NCI-H1436 (cell line): ENCODE data around the gene DCP2.
"Not testable (repeated sequence)": the region's sequence is repeated elsewhere in the genome, so short reads cannot be mapped to it uniquely, and the experiment has no call there.

Experiments used
- DNase-seq: peaks from one replicate; lab custom pipeline; 2025; lab: John Stamatoyannopoulos, UW

Gene DCP2

DNA sequence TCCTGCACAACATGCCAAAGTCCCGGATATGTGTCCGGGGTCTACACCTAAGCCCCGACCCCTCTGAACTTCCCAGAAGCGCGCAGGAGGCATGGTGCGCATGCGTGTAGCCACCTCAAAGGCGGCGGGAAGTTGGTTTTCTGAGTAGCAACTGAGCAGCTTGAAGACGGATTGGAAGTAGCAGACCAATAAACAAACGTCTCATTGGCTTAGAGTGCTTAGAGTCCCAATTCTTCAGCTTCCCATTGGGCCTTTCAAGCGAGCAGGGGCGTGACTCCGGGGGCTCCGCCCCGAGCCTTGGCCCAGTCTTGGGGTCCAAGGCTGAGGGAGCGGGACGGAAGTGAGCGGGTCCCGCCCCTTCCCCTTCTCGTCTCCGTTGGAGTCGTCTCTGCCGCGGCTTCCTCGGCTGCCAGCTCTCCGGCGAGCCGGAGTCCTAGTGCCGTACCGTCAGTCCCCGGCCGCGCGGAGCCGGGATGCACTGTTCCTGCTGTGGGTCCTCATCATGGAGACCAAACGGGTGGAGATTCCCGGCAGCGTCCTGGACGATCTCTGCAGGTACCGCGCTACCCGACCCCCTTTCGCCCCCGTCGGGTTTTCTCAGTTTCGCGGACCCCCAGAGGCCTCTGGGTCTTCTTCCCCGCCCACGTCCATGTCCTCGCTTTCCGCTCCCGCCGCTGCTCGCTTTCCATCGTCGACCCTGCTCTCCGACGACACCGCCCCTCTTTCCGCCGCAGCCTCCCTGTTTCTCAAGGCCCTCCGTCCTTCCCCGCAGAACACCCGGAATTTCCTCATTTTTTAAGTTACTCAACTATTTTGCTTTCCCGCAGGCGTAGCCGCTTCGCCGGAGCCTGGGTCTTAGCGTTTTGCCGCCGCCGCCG is at the start of gene DCP2:
DCP2 (plus strand) TSS at position 367 of the 878 bp plus-strand sequence; CDS start at position 503, 136 bp downstream.
- DNase-seq, result peak; percentile 98

GRCh38 chr5:112929336-112930081 is 47.1 kb upstream of the DCP2 start:
- no peak for DNase-seq

DNA sequence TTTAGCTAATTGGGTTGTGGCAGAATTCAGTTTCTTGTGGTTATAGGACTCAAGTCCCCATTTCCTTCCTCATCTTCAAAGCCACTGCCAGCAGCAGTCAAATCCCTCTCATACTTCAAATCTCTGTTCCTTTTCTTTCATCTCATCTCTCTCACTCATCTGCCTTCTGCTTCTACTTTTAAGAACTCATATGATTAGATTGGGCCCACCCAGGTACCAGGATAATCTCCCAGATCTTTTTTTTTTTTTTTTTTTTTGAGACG is 46.6 kb upstream of the DCP2 start:
- DNase-seq, result no peak

DNA sequence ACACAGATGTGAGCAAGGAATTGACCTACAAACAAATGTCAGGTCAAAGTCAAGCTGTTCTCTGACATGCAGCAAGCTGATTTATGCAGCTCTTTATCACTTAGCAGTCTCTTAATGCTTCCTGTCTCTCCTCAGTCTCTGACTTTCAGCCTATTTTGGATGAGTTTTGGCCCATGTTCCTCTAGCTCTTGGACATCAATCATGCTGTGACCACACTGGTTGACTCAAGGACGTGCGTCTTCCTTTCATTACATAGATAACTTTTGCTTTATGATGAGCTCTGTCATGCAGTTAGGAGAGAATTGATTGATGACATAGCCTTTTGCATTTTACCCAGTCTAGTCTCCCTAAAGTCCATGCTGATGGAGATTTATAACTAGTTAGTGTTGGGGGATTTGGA is 45.1 kb upstream of the DCP2 start:
- no peak for DNase-seq

DNA sequence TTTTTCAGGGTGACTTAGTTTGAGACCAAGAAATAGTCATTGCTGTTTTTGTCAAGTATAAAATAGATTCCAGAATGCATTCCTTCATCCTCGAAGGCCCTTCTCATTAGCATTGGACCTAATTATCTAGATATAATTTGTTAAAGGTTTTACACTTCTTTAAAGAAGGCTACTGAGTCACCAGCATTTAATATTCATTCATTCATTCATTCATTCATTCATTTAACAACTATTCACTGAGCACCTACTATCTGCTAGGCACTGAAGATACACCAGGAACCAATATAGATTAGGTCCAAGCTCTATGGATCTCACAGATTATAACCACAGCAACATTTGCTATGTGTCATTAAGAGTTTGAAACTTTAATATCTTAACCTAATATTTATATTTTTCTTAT is 43.5 kb upstream of the DCP2 start:
- DNase-seq, result no peak

DNA sequence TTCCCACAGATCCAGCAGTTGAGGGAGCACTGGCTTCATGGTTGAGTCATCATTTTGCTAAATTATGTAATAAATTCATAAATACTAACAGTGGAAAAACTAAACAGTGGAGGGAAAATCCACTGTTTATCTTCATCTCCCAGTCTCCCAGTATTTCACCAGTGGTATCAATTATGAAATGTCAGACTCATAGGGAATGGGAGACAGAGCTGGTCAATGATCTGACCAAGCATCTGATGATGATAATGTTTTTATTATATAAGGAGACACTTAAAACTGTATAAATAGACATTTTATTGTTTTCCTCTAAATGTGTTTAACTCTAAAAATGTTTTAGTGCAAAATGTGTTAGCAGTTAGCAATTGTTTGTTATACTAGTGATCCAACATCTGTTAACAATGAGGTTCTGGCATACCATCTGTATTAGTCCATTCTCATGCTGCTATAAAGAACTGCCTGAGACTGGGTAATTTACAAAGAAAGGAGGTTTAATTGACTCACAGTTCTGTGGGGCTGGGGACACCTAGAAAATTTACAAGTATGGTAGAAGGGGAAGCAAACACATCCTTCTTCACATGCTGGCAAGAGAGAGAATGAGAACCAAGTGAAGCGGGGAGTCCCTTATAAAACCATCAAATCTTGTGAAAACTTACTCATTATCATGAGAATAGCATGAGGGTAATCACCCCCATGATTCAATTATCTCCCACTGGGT is 42.8 kb upstream of the DCP2 start:
- DNase-seq, result no peak

DNA sequence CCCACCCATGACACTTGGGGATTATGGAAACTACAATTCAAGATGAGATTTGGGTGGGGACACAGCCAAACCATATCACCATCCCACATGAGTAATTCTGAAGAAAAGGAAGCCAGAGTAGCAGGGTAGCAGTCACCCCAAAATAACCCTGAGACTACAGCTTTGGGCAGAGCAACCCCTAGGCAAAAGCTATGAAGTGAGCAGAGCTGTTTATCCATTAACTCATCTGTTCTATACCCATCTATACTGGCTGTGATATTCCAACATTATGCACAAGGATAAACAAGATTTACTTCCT is 42.3 kb upstream of the DCP2 start:
- no peak for DNase-seq

- DNase-seq, result no peak
Observed at GRCh38 chr5:112935675-112936074, 40.9 kb upstream of the DCP2 start.

- no peak for DNase-seq
Observed at GRCh38 chr5:112938286-112938685, 38.3 kb upstream of the DCP2 start.

- no peak for DNase-seq
Observed at GRCh38 chr5:112940670-112941069, 35.9 kb upstream of the DCP2 start.

DNA sequence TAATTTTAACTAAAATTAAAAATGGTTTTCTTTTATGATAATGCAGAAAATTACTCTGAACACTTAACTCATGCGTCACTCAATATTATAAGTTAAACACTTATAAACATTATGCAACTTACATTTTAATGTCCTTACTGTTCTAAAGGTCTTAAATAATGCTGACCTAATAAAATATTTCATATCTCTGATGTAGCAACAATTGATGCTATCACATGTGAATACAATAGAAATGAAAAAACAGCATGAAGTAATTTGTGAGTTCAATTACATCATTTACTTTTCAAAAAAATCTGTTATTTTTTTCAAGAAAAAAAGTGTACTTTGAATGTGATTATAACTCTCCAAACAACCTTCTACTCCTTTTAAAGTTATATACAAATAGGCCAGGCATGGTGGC is 28.1 kb upstream of the DCP2 start:
- no peak for DNase-seq

DNA sequence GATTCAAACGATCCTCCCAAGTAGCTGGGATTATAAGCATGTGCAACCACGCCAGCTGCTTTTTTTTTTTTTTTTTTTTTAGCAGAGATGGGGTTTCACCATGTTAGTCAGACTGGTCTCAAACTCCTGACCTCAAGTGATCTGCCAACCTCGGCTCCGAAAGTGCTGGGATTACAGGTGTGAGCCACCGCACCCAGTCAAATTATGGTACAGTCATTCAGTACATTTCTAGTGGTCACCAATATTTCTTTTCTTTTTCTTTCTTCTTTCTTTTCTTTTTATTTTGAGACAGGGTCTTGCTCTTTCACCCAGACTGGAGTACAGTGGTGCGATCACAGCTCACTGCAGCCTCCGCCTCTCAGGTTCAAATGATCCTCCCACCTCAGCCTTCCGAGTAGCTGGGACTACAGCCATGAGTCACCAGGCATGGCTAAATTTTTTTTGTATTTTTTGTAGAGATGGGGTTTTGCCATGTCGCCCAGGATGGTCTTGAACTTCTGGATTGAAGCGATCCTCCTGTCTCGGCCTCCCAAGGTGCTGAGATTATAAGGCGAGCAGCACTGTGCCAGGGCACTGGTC is 25.4 kb upstream of the DCP2 start:
- DNase-seq, result no peak

DNA sequence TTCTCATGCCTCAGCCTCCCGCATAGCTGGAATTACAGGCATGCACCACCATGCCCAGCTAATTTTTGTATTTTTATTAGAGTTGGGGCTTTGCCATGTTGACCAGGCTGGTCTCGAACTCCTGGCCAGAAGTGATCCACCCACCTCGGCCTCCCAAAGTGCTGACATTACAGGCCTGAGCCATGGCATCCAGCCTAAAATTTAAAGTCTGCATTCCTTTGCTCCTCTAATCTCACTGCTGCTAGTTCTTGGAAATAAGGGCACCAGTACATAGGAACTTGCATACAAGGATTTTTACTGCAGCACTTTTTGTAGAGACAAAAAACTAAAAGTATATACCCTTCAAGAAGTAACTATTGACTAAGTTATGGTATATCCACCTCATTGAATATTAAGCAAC is 20.0 kb upstream of the DCP2 start:
- no peak for DNase-seq

- no peak for DNase-seq
Observed at GRCh38 chr5:112957036-112957808, 19.4 kb upstream of the DCP2 start.

DNA sequence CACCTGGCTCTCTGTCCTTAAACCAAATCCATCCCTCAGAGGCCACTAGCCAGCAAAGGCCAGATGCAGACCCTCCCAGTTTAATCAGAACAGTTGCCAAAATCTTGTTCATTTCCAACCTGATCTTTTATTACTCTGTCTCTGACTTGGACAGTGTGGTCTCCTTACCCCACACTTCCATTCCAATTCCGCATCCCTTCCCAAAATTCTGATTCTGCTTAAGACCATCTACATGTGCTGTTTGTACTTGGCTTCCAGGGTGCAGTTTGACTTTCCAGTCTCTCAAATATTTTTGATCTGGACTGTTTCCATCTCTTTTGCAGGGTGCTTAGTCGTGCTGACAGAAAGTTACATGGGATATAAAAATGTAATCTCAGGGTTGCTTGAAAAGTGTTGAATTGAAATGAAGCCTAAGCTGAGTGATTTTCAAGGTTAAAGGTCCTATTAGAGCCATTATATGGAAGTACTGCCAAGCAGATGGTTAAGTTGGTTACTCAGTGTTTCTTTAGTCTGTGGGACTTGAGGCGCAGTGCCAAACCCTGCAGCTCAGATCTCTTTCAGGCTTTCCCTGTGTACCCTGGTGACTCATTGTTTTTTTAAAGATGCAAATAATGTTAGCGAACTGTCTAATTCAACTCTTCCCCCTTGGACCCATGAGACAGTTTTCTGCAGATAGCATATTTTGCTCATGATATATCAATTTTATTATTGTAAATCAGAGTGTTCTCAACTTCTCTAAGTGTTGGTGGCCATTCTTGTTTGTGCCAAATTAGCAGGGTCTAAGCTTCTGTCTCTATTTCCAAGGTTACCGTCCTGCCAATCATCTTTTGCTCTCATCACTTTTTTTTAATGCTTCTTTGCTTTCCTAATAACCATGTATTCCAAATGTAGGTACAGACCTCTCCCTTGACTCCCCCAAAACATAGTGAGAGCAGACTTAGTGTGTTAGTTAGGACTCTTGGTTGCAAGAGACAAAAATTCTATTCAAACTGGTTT is 18.2 kb upstream of the DCP2 start:
- DNase-seq, result no peak

- not testable (repeated sequence) for DNase-seq
Observed at GRCh38 chr5:112959872-112960271, 16.7 kb upstream of the DCP2 start.

DNA sequence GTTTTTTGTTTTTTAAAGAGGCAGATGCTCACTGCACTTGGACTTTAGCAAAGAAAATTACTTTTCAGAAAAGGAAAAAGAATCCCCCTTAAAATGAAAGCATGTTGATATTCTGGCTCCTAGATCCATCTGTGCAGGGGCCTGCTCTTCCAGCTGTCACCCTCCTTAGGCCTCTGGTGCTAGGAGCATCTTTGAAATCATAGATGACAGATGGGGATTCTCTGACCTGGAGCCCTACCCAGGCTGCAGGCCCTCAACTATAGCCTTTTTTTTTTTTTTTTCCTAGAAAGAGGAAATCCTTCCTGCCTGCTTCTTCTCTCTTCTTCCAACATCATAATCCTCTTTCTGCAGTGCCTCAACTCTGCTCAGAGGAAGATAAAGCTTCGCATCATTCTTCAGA is 16.3 kb upstream of the DCP2 start:
- DNase-seq, result no peak

- DNase-seq, result no peak
Observed at GRCh38 chr5:112960863-112961504, 15.6 kb upstream of the DCP2 start.

- not testable (repeated sequence) for DNase-seq
Observed at GRCh38 chr5:112963374-112963733, 13.2 kb upstream of the DCP2 start.

DNA sequence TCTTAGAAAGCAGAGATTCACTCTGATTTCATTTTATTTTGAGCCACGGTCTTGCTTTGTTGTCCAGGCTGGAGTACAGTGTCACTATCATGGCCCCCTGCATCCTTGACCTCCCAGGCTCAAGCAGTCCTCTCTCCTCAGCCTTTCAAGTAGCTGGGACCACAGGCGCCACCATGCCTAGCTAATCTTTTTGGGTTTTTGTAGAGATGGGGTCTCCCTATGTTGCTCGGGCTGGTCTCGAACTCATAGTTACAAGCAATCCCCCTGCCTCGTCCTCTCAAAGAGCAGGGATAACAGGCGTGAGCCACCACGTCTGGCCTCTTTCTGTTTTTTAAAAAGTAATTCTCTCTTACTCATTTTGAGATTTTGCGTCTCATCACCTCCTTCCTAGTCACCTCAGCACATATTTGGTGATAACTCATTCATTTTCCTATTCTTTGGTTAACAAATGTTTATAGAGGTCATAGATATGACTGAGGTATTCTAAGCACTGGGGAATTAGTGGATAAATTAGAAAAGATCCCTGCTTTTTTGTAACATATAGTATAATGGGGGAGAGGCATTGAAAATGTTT is 10.8 kb upstream of the DCP2 start:
- DNase-seq, result no peak
